ENCODE data around the gene COL6A5.

COL6A5 gene

DNA sequence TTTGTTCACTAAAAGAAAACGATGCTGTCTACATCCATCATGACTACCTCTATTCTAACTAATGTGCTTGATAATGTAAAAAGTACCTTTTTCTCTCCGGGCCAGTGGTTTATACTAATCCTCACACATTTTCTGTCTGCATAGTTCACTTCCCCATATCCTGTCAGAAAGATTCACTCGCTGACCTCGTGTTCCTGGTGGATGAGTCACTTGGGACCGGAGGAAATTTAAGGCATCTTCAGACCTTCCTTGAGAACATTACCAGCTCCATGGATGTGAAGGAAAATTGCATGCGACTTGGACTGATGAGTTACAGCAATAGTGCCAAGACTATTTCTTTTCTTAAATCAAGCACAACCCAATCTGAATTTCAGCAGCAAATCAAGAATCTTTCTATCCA, 33.8 kb downstream of the COL6A5 start:
- Histone ChIP-seq H3K27me3 (ENCODE audit: insufficient read depth, poor library complexity, severe bottlenecking) (no peaks in the 10 kb centered on the region), H3K4me3 (replicated peaks; ENCODE audit: insufficient read depth, low read length) (no peak overlapping the region), H3K27ac (replicated peaks) (no peak overlapping the region)
- TF ChIP-seq, protein P1, sequence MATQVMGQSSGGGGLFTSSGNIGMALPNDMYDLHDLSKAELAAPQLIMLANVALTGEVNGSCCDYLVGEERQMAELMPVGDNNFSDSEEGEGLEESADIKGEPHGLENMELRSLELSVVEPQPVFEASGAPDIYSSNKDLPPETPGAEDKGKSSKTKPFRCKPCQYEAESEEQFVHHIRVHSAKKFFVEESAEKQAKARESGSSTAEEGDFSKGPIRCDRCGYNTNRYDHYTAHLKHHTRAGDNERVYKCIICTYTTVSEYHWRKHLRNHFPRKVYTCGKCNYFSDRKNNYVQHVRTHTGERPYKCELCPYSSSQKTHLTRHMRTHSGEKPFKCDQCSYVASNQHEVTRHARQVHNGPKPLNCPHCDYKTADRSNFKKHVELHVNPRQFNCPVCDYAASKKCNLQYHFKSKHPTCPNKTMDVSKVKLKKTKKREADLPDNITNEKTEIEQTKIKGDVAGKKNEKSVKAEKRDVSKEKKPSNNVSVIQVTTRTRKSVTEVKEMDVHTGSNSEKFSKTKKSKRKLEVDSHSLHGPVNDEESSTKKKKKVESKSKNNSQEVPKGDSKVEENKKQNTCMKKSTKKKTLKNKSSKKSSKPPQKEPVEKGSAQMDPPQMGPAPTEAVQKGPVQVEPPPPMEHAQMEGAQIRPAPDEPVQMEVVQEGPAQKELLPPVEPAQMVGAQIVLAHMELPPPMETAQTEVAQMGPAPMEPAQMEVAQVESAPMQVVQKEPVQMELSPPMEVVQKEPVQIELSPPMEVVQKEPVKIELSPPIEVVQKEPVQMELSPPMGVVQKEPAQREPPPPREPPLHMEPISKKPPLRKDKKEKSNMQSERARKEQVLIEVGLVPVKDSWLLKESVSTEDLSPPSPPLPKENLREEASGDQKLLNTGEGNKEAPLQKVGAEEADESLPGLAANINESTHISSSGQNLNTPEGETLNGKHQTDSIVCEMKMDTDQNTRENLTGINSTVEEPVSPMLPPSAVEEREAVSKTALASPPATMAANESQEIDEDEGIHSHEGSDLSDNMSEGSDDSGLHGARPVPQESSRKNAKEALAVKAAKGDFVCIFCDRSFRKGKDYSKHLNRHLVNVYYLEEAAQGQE (IDR thresholded peaks at IDR 0.05; ENCODE audit: insufficient replicate concordance, low read depth), result no peak
- TF ChIP-seq, protein P2, sequence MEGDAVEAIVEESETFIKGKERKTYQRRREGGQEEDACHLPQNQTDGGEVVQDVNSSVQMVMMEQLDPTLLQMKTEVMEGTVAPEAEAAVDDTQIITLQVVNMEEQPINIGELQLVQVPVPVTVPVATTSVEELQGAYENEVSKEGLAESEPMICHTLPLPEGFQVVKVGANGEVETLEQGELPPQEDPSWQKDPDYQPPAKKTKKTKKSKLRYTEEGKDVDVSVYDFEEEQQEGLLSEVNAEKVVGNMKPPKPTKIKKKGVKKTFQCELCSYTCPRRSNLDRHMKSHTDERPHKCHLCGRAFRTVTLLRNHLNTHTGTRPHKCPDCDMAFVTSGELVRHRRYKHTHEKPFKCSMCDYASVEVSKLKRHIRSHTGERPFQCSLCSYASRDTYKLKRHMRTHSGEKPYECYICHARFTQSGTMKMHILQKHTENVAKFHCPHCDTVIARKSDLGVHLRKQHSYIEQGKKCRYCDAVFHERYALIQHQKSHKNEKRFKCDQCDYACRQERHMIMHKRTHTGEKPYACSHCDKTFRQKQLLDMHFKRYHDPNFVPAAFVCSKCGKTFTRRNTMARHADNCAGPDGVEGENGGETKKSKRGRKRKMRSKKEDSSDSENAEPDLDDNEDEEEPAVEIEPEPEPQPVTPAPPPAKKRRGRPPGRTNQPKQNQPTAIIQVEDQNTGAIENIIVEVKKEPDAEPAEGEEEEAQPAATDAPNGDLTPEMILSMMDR (IDR thresholded peaks at IDR 0.05; ENCODE audit: insufficient read depth, low read length), result no peak
- TF ChIP-seq POLR2AphosphoS5 (IDR thresholded peaks at IDR 0.05; ENCODE audit: low read depth), result no peak
- TF ChIP-seq SPI1 (IDR thresholded peaks at IDR 0.05; ENCODE audit: borderline replicate concordance, low read depth), result no peak
- no peak for TF ChIP-seq GABPA (IDR thresholded peaks at IDR 0.05; ENCODE audit: low read depth)
- no peak for DNase-seq (ENCODE audit: low read depth in 1 of 2, low spot score in 1 of 2)

DNA sequence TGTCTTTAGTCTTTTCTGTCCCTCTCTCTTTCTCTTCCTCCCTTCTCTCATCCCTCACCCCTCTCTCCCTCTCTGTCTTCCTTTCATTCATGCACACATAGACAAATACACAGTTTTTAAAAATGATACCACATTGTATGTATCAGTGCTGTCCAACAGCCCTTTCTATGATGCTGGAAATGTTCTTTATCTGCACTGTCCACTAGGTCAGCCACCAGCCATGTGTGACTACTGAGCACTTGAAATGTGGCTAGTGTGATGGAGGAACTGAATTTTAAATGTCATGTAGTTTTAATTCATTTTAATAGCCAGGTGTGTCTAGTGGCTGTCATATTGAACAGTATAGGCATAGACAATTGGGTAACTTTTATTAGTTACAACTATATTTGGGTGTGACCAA, 34.9 kb downstream of the COL6A5 start:
- Histone ChIP-seq H3K4me3 (replicated peaks; ENCODE audit: insufficient read depth, low read length) (no peak overlapping the region), H3K27me3 (ENCODE audit: insufficient read depth, poor library complexity, severe bottlenecking) (no peaks in the 10 kb centered on the region), H3K27ac (replicated peaks) (no peak overlapping the region)
- no peak for TF ChIP-seq SPI1 (IDR thresholded peaks at IDR 0.05; ENCODE audit: borderline replicate concordance, low read depth)
- no peak for TF ChIP-seq POLR2AphosphoS5 (IDR thresholded peaks at IDR 0.05; ENCODE audit: low read depth)
- TF ChIP-seq, protein P1 (IDR thresholded peaks at IDR 0.05; ENCODE audit: insufficient replicate concordance, low read depth), result no peak
- TF ChIP-seq GABPA (IDR thresholded peaks at IDR 0.05; ENCODE audit: low read depth), result no peak
- TF ChIP-seq, protein P2 (IDR thresholded peaks at IDR 0.05; ENCODE audit: insufficient read depth, low read length), result no peak
- DNase-seq (ENCODE audit: low read depth in 1 of 2, low spot score in 1 of 2), result no peak

DNA sequence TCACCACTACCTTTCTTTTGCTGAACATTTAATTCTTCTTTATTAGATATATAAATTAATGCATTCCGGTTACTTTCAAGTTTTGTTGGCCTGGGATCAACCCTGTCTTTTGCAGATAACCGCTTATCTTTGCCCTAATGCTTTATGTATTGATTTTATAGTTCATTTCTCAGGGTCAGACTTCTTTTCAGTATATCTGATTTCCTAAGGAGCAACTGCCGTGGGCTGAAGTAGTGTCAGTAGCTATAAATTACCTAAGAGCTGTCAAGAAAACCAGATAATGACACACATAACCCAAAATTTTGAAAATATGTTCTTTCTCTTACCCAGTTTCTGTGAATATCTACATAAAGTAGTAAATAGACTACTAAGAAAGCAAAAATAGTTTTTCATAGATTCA, 38.0 kb downstream of the COL6A5 start:
- H3K4me3 ChIP-seq (replicated peaks; ENCODE audit: insufficient read depth, low read length), result no peak overlapping the region
- H3K27me3 ChIP-seq (ENCODE audit: insufficient read depth, poor library complexity, severe bottlenecking), result no peaks in the 10 kb centered on the region
- no peak for TF ChIP-seq SPI1 (IDR thresholded peaks at IDR 0.05; ENCODE audit: borderline replicate concordance, low read depth)
- TF ChIP-seq, protein P2 (IDR thresholded peaks at IDR 0.05; ENCODE audit: insufficient read depth, low read length), result no peak
- TF ChIP-seq, protein P1 (IDR thresholded peaks at IDR 0.05; ENCODE audit: insufficient replicate concordance, low read depth), result no peak
- no peak for TF ChIP-seq GABPA (IDR thresholded peaks at IDR 0.05; ENCODE audit: low read depth)
- no peak for TF ChIP-seq POLR2AphosphoS5 (IDR thresholded peaks at IDR 0.05; ENCODE audit: low read depth)
- H3K27ac ChIP-seq (replicated peaks), result no peak overlapping the region
- DNase-seq (ENCODE audit: low read depth in 1 of 2, low spot score in 1 of 2), result no peak
